ENCODE measurements around the gene STEAP3.

STEAP3 gene

GRCh38 chr2:119223521-119224390, at the start of gene STEAP3:
Gene STEAP3 (plus strand): TSS chr2:119223834. CDS start chr2:119231013, 7,179 bp downstream.
- H3K9ac ChIP-seq (ENCODE audit: low read length in 2 of 2), result peak within 1 kb of the TSS; percentile 29 to 42
- H3K4me3 ChIP-seq (ENCODE audit: low read length in 2 of 2), result peak within 1 kb of the TSS; percentile 50 to 74
- no peaks in the 10 kb centered on the region for H3K36me3 ChIP-seq (ENCODE audit: control insufficient read depth in 2 of 2, insufficient read depth in 2 of 2, low read length in 2 of 2)
- no peaks in the 10 kb centered on the region for H3K9me3 ChIP-seq (ENCODE audit: control insufficient read depth in 2 of 2, low read length in 2 of 2)
- H3K4me1 ChIP-seq (ENCODE audit: control insufficient read depth, insufficient read depth, low read length), result peaks cover 12% of the 10 kb centered on the region
- H3K27me3 ChIP-seq (ENCODE audit: control insufficient read depth in 1 of 2, insufficient read depth in 2 of 2, low read length in 2 of 2), result peaks cover 6 to 14% of the 10 kb centered on the region in 2 donors
- no peak within 1 kb of the TSS for H3K27ac ChIP-seq (ENCODE audit: low read length)

DNA sequence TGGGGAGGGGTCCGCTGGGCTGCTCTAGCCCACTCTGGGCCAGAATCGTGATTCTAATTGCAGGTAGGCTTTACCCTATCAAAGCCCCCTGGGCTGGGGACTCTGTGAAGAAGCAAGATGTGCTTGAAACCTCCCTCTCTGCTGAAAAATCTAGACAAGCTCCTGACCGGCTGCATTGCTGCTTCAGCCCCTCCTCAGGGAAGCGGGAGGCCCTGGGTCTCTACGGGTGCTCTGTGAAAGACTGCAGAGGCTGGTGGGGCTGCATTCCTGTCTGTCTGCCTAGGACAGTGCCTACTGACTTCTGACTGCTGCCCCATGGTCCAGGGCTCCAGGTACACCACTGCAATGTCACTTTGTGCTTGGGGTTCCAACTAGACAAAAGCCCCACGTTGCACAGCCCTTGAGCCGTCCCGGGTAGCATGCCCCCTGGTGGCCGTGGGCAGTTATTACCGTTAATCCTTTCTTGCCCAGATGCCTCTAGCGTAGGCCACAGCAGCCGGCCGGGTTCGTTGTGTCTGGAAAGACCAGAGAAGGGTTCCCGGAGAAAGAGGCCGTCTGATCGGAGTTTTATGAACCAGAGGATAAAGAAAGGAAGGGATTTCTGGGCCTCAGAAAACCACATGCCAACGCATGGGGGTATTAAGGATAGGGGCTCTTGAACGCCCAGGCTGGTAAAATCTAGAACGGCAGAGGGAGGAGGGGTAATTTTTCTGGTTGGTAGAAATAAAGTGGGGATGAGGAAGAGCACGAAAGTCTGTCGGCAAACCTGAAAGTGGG, 49.2 kb upstream of the STEAP3 start:
- H3K27ac ChIP-seq (ENCODE audit: low read length), result no peak overlapping the region
- H3K9me3 ChIP-seq (ENCODE audit: control insufficient read depth in 2 of 2, low read length in 2 of 2), result no peaks in the 10 kb centered on the region
- no peaks in the 10 kb centered on the region for H3K36me3 ChIP-seq (ENCODE audit: control insufficient read depth in 2 of 2, insufficient read depth in 2 of 2, low read length in 2 of 2)
- H3K4me1 ChIP-seq (ENCODE audit: control insufficient read depth, insufficient read depth, low read length), result no peaks in the 10 kb centered on the region
- H3K9ac ChIP-seq (ENCODE audit: low read length in 2 of 2), result no peak overlapping the region
- H3K4me3 ChIP-seq (ENCODE audit: low read length in 2 of 2), result no peak overlapping the region
- no peaks in the 10 kb centered on the region for H3K27me3 ChIP-seq (ENCODE audit: control insufficient read depth in 1 of 2, insufficient read depth in 2 of 2, low read length in 2 of 2)

GRCh38 chr2:119174993-119175347, 48.7 kb upstream of the STEAP3 start:
- H3K4me3 ChIP-seq (ENCODE audit: low read length in 2 of 2), result no peak overlapping the region
- no peaks in the 10 kb centered on the region for H3K9me3 ChIP-seq (ENCODE audit: control insufficient read depth in 2 of 2, low read length in 2 of 2)
- H3K27ac ChIP-seq (ENCODE audit: low read length), result no peak overlapping the region
- no peaks in the 10 kb centered on the region for H3K36me3 ChIP-seq (ENCODE audit: control insufficient read depth in 2 of 2, insufficient read depth in 2 of 2, low read length in 2 of 2)
- H3K9ac ChIP-seq (ENCODE audit: low read length in 2 of 2), result no peak overlapping the region
- no peaks in the 10 kb centered on the region for H3K27me3 ChIP-seq (ENCODE audit: control insufficient read depth in 1 of 2, insufficient read depth in 2 of 2, low read length in 2 of 2)
- no peaks in the 10 kb centered on the region for H3K4me1 ChIP-seq (ENCODE audit: control insufficient read depth, insufficient read depth, low read length)

DNA sequence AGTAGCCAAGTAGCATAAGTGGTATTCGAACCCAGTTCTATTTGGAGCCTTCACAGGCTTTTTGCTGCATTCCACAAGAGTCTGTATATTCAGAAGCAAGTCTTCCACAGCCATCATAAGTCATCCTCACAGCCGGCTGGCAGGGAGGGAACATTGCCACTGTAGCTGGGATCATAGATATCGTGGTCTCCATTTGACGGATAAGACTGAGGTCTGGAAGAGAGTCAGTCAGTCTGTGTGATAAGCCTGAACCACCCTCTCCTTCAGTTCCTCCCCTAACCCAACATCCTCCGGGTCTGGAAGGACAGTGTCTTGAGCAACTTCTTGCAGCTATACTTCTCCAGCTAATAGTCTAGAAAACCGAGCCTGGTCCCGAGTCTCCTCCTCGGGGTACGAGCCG, 48.1 kb upstream of the STEAP3 start:
- H3K36me3 ChIP-seq (ENCODE audit: control insufficient read depth in 2 of 2, insufficient read depth in 2 of 2, low read length in 2 of 2), result no peaks in the 10 kb centered on the region
- no peaks in the 10 kb centered on the region for H3K27me3 ChIP-seq (ENCODE audit: control insufficient read depth in 1 of 2, insufficient read depth in 2 of 2, low read length in 2 of 2)
- no peaks in the 10 kb centered on the region for H3K4me1 ChIP-seq (ENCODE audit: control insufficient read depth, insufficient read depth, low read length)
- no peak overlapping the region for H3K9ac ChIP-seq (ENCODE audit: low read length in 2 of 2)
- no peaks in the 10 kb centered on the region for H3K9me3 ChIP-seq (ENCODE audit: control insufficient read depth in 2 of 2, low read length in 2 of 2)
- H3K27ac ChIP-seq (ENCODE audit: low read length), result no peak overlapping the region
- no peak overlapping the region for H3K4me3 ChIP-seq (ENCODE audit: low read length in 2 of 2)

GRCh38 chr2:119177171-119177837, 46.3 kb upstream of the STEAP3 start:
- Histone ChIP-seq H3K27ac (ENCODE audit: low read length) (no peak overlapping the region), H3K27me3 (ENCODE audit: control insufficient read depth in 1 of 2, insufficient read depth in 2 of 2, low read length in 2 of 2) (no peaks in the 10 kb centered on the region), H3K4me1 (ENCODE audit: control insufficient read depth, insufficient read depth, low read length) (no peaks in the 10 kb centered on the region), H3K4me3 (ENCODE audit: low read length in 2 of 2) (no peak overlapping the region), H3K36me3 (ENCODE audit: control insufficient read depth in 2 of 2, insufficient read depth in 2 of 2, low read length in 2 of 2) (no peaks in the 10 kb centered on the region), H3K9me3 (ENCODE audit: control insufficient read depth in 2 of 2, low read length in 2 of 2) (no peaks in the 10 kb centered on the region), H3K9ac (ENCODE audit: low read length in 2 of 2) (no peak overlapping the region)

DNA sequence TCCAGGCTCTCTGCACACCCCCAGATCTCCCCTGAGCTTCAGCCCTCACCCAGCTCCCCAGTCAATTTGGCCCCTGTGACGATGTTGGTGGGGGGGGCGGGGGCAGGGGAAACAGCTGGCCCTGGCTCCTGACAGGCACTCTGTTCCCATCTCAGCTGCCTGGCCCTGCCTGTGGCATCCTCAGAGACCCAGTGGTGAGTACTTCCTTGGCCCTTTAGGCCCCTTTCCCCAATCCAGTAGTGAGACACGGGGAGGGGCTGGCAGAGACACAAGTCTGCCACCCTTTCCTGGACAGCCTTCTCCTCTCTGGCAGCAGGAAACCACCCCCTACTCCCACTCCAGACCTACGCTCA, 45.8 kb upstream of the STEAP3 start:
- H3K4me1 ChIP-seq (ENCODE audit: control insufficient read depth, insufficient read depth, low read length), result no peaks in the 10 kb centered on the region
- H3K9ac ChIP-seq (ENCODE audit: low read length in 2 of 2), result no peak overlapping the region
- H3K36me3 ChIP-seq (ENCODE audit: control insufficient read depth in 2 of 2, insufficient read depth in 2 of 2, low read length in 2 of 2), result no peaks in the 10 kb centered on the region
- no peak overlapping the region for H3K4me3 ChIP-seq (ENCODE audit: low read length in 2 of 2)
- H3K27ac ChIP-seq (ENCODE audit: low read length), result no peak overlapping the region
- no peaks in the 10 kb centered on the region for H3K9me3 ChIP-seq (ENCODE audit: control insufficient read depth in 2 of 2, low read length in 2 of 2)
- no peaks in the 10 kb centered on the region for H3K27me3 ChIP-seq (ENCODE audit: control insufficient read depth in 1 of 2, insufficient read depth in 2 of 2, low read length in 2 of 2)

DNA sequence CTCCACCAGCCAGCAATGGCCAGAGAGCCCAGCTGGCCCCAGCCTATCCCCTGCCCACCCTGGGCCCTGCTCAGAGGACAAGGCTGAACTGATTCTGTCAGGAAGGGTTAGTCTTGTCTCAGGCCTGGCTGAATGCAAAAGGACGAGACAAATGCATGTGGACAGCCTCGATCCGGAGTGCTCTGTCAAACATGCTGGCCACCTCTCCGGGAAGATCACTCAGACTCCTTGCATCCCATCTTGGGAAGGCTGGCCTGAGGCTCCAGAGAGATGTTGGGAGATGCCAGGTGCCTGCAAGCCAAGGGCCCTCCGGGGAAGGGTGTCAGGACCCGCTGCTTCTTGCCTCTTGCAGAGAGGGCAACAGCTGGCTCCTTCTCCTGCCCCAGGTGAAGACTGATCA, 44.9 kb upstream of the STEAP3 start:
- Histone ChIP-seq H3K36me3 (ENCODE audit: control insufficient read depth in 2 of 2, insufficient read depth in 2 of 2, low read length in 2 of 2) (no peaks in the 10 kb centered on the region), H3K4me1 (ENCODE audit: control insufficient read depth, insufficient read depth, low read length) (no peaks in the 10 kb centered on the region), H3K9ac (ENCODE audit: low read length in 2 of 2) (no peak overlapping the region), H3K9me3 (ENCODE audit: control insufficient read depth in 2 of 2, low read length in 2 of 2) (no peaks in the 10 kb centered on the region), H3K27ac (ENCODE audit: low read length) (no peak overlapping the region), H3K27me3 (ENCODE audit: control insufficient read depth in 1 of 2, insufficient read depth in 2 of 2, low read length in 2 of 2) (no peaks in the 10 kb centered on the region), H3K4me3 (ENCODE audit: low read length in 2 of 2) (no peak overlapping the region)

GRCh38 chr2:119179202-119179601, 44.4 kb upstream of the STEAP3 start:
- no peaks in the 10 kb centered on the region for H3K36me3 ChIP-seq (ENCODE audit: control insufficient read depth in 2 of 2, insufficient read depth in 2 of 2, low read length in 2 of 2)
- H3K4me3 ChIP-seq (ENCODE audit: low read length in 2 of 2), result no peak overlapping the region
- H3K27ac ChIP-seq (ENCODE audit: low read length), result no peak overlapping the region

GRCh38 chr2:119179991-119180390, 43.6 kb upstream of the STEAP3 start:
- Histone ChIP-seq H3K27me3 (ENCODE audit: control insufficient read depth in 1 of 2, insufficient read depth in 2 of 2, low read length in 2 of 2) (no peaks in the 10 kb centered on the region), H3K9me3 (ENCODE audit: control insufficient read depth in 2 of 2, low read length in 2 of 2) (no peaks in the 10 kb centered on the region), H3K9ac (ENCODE audit: low read length in 2 of 2) (no peak overlapping the region), H3K4me1 (ENCODE audit: control insufficient read depth, insufficient read depth, low read length) (no peaks in the 10 kb centered on the region), H3K36me3 (ENCODE audit: control insufficient read depth in 2 of 2, insufficient read depth in 2 of 2, low read length in 2 of 2) (no peaks in the 10 kb centered on the region), H3K4me3 (ENCODE audit: low read length in 2 of 2) (no peak overlapping the region), H3K27ac (ENCODE audit: low read length) (no peak overlapping the region)

More at GRCh38 chr2:119179202-119179601, 44.4 kb upstream of the STEAP3 start:
- Histone ChIP-seq H3K9me3 (ENCODE audit: control insufficient read depth in 2 of 2, low read length in 2 of 2) (no peaks in the 10 kb centered on the region), H3K27me3 (ENCODE audit: control insufficient read depth in 1 of 2, insufficient read depth in 2 of 2, low read length in 2 of 2) (no peaks in the 10 kb centered on the region), H3K9ac (ENCODE audit: low read length in 2 of 2) (no peak overlapping the region), H3K4me1 (ENCODE audit: control insufficient read depth, insufficient read depth, low read length) (no peaks in the 10 kb centered on the region)

DNA sequence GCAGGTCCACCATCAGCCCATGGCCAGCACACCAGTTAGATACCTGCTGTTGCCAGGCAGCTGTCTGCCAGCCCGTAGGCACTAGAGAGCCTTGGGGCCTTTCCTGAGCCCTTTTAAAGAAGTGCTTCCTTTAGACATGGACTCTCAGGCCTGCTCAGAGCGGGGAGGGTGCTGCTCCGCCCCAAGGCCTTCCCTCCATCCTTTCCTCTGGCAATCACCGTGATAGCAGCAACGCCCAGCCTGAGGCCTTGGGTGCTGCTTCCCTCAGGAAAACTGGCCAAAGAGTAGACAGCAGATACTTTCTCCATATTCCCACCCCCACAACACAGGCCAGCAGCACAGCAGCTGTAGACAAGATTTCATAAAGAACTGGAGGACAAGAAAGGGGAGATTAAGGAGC, 42.7 kb upstream of the STEAP3 start:
- no peaks in the 10 kb centered on the region for H3K9me3 ChIP-seq (ENCODE audit: control insufficient read depth in 2 of 2, low read length in 2 of 2)
- H3K36me3 ChIP-seq (ENCODE audit: control insufficient read depth in 2 of 2, insufficient read depth in 2 of 2, low read length in 2 of 2), result no peaks in the 10 kb centered on the region
- H3K4me1 ChIP-seq (ENCODE audit: control insufficient read depth, insufficient read depth, low read length), result no peaks in the 10 kb centered on the region
- no peaks in the 10 kb centered on the region for H3K27me3 ChIP-seq (ENCODE audit: control insufficient read depth in 1 of 2, insufficient read depth in 2 of 2, low read length in 2 of 2)
- H3K27ac ChIP-seq (ENCODE audit: low read length), result no peak overlapping the region
- no peak overlapping the region for H3K4me3 ChIP-seq (ENCODE audit: low read length in 2 of 2)
- no peak overlapping the region for H3K9ac ChIP-seq (ENCODE audit: low read length in 2 of 2)

All from stomach smooth muscle (tissue), 2 donors.